Lower leg skin (tissue), 3 donors: ENCODE measurements around the gene TREH.

ENCODE experiments used
- POLR2A ChIP-seq, 2 donors: fragments of 450-650 bp; IDR thresholded peaks; one replicate each; pipeline ENCODE4 v1.6.1; 2016 to 2017; ENCODE audit warnings: antibody characterized with exemption in 2 of 2, mild to moderate bottlenecking in 1 of 2, moderate library complexity in 1 of 2
- TF ChIP-seq, protein P1 (sequence below), 3 donors: fragments of 450-650 bp; IDR thresholded peaks; one replicate each; pipeline ENCODE4 v1.5.1; 2016; ENCODE audit warnings: antibody characterized with exemption in 3 of 3, mild to moderate bottlenecking in 3 of 3, moderate library complexity in 2 of 3

GRCh38 chr11:118653684-118654390 is 25.6 kb downstream of the TREH start:
- TF ChIP-seq, protein P1, sequence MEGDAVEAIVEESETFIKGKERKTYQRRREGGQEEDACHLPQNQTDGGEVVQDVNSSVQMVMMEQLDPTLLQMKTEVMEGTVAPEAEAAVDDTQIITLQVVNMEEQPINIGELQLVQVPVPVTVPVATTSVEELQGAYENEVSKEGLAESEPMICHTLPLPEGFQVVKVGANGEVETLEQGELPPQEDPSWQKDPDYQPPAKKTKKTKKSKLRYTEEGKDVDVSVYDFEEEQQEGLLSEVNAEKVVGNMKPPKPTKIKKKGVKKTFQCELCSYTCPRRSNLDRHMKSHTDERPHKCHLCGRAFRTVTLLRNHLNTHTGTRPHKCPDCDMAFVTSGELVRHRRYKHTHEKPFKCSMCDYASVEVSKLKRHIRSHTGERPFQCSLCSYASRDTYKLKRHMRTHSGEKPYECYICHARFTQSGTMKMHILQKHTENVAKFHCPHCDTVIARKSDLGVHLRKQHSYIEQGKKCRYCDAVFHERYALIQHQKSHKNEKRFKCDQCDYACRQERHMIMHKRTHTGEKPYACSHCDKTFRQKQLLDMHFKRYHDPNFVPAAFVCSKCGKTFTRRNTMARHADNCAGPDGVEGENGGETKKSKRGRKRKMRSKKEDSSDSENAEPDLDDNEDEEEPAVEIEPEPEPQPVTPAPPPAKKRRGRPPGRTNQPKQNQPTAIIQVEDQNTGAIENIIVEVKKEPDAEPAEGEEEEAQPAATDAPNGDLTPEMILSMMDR (IDR thresholded peaks at IDR 0.05) = no peak
- TF ChIP-seq POLR2A (IDR thresholded peaks at IDR 0.05) = no peak
